C4-2B (cell line): ENCODE measurements around the gene HELZ.

Source experiments
- CTCF ChIP-seq: fragments of 450-650 bp; conservative IDR thresholded peaks from 2 replicates; pipeline ENCODE4 v1.5.1; 2017; ENCODE audit warnings: mild to moderate bottlenecking
- ZFX ChIP-seq: fragments of 450-650 bp; IDR thresholded peaks from 2 replicates; pipeline ENCODE4 v1.6.1; 2017

GRCh38 chr17:67265436-67266019 lies 20.5 kb upstream of the HELZ start:
- TF ChIP-seq CTCF (no peak), ZFX (no peak)
